ENCODE results near the gene MYBL2.
"Not testable (repeated sequence)": the region's sequence is repeated elsewhere in the genome, so short reads cannot be mapped to it uniquely, and the experiment has no call there.

Gene MYBL2

GRCh38 chr20:43666376-43667328 lies at the start of gene MYBL2:
Gene MYBL2, plus strand, starts transcription at chr20:43667114. Its CDS starts 170 bp downstream, at chr20:43667284.
- no peak for DNase-seq

- no peak for DNase-seq
Observed at GRCh38 chr20:43631598-43631997, 35.3 kb upstream of the MYBL2 start.

GRCh38 chr20:43636429-43636828 lies 30.5 kb upstream of the MYBL2 start:
- DNase-seq: no peak

GRCh38 chr20:43642548-43642947 lies 24.4 kb upstream of the MYBL2 start:
- no peak for DNase-seq

- DNase-seq: no peak
Observed at GRCh38 chr20:43650997-43651525, 15.9 kb upstream of the MYBL2 start.

- DNase-seq: not testable (repeated sequence)
Observed at GRCh38 chr20:43651650-43652184, 15.2 kb upstream of the MYBL2 start.

- DNase-seq: no peak
Observed at GRCh38 chr20:43653966-43654365, 12.9 kb upstream of the MYBL2 start.

- not testable (repeated sequence) for DNase-seq
Observed at GRCh38 chr20:43655176-43655575, 11.7 kb upstream of the MYBL2 start.

- no peak for DNase-seq
Observed at GRCh38 chr20:43655937-43656336, 11.0 kb upstream of the MYBL2 start.

GRCh38 chr20:43658069-43658722 lies 8.7 kb upstream of the MYBL2 start:
- DNase-seq: no peak

- DNase-seq: no peak
Observed at GRCh38 chr20:43658723-43659419, 8.0 kb upstream of the MYBL2 start.

GRCh38 chr20:43662943-43663655 lies 3.8 kb upstream of the MYBL2 start:
- no peak for DNase-seq

- DNase-seq: no peak
Observed at GRCh38 chr20:43665466-43666176, 1.3 kb upstream of the MYBL2 start.

GRCh38 chr20:43667341-43668132 lies 623 bp downstream of the MYBL2 start:
- no peak for DNase-seq

GRCh38 chr20:43669332-43669731 lies 2.4 kb downstream of the MYBL2 start:
- DNase-seq: no peak

- DNase-seq: no peak
Observed at GRCh38 chr20:43670423-43670822, 3.5 kb downstream of the MYBL2 start.

- no peak for DNase-seq
Observed at GRCh38 chr20:43676368-43676767, 9.5 kb downstream of the MYBL2 start.

- no peak for DNase-seq
Observed at GRCh38 chr20:43680981-43681380, 14.1 kb downstream of the MYBL2 start.

GRCh38 chr20:43681468-43681942 lies 14.6 kb downstream of the MYBL2 start:
- no peak for DNase-seq

GRCh38 chr20:43681991-43682410 lies 15.1 kb downstream of the MYBL2 start:
- no peak for DNase-seq
